A673 (cell line): ENCODE results near the gene TNP2.

Source experiments
- EZH2 ChIP-seq: fragments of 200-600 bp; sonication (generic); IDR thresholded peaks from 2 replicates; pipeline ENCODE4 v1.6.1; 2017; ENCODE audit warnings: borderline replicate concordance, low read depth, mild to moderate bottlenecking, mixed read lengths, antibody characterized with exemption, low read length; ENCODE audit not compliant: poor library complexity, severe bottlenecking
- TF ChIP-seq, protein P1 (sequence below): fragments of 300-800, 200-600 bp; sonication (generic); conservative IDR thresholded peaks from 2 replicates; pipeline ENCODE4 v1.5.1; 2017; ENCODE audit warnings: low read depth, mild to moderate bottlenecking, antibody characterized with exemption, low read length, moderate library complexity, mixed read lengths

DNA sequence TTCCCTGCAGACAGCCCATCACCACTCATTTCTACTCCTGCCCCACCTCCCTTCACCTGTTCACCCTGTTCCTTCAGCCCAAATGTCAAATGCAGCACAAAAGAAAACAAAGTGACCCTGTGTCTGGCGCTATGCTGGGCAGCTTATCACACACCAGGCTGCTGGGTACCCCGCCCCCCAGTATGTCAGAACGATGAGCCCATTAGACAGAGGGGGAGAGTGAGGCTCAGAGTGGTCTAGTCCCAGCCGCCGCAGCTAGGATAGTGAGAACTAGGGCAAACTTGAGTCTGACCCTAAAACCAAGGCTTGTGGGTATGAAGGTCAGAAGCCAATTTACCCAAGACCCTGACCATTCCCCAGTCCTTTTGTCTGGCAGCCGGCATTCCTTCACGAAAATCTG lies 4.0 kb downstream of the TNP2 start:
- TF ChIP-seq, protein P1, sequence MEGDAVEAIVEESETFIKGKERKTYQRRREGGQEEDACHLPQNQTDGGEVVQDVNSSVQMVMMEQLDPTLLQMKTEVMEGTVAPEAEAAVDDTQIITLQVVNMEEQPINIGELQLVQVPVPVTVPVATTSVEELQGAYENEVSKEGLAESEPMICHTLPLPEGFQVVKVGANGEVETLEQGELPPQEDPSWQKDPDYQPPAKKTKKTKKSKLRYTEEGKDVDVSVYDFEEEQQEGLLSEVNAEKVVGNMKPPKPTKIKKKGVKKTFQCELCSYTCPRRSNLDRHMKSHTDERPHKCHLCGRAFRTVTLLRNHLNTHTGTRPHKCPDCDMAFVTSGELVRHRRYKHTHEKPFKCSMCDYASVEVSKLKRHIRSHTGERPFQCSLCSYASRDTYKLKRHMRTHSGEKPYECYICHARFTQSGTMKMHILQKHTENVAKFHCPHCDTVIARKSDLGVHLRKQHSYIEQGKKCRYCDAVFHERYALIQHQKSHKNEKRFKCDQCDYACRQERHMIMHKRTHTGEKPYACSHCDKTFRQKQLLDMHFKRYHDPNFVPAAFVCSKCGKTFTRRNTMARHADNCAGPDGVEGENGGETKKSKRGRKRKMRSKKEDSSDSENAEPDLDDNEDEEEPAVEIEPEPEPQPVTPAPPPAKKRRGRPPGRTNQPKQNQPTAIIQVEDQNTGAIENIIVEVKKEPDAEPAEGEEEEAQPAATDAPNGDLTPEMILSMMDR, result no peak
- no peak for TF ChIP-seq EZH2
